OCI-LY1 (cell line): ENCODE measurements around the gene PRR14L.

Source experiments
- H2AFZ ChIP-seq: fragments of 200-600 bp; sonication (generic), shearing (Covaris generic); 2 replicates; pipeline ENCODE4 v1.6.0; 2014; ENCODE audit warnings: antibody characterized with exemption, mild to moderate bottlenecking, low read length
- H3F3A ChIP-seq: fragments of 200-600 bp; sonication (generic), shearing (Covaris generic); 2 replicates; pipeline ENCODE4 v1.6.0; 2014; ENCODE audit warnings: mild to moderate bottlenecking, antibody characterized with exemption, low read length, moderate library complexity; ENCODE audit not compliant: insufficient read depth
- H3K27ac ChIP-seq: fragments of 200-600 bp; sonication (generic); 2 replicates; pipeline ENCODE4 v1.5.1; 2014; ENCODE audit warnings: low read length, mixed run types, mild to moderate bottlenecking, low read depth; ENCODE audit not compliant: poor library complexity, severe bottlenecking
- H3K27me3 ChIP-seq: fragments of 200-600 bp; sonication (generic); 2 replicates; pipeline ENCODE4 v1.6.0; 2014; ENCODE audit warnings: antibody characterized with exemption, mild to moderate bottlenecking, low read length, moderate library complexity; ENCODE audit not compliant: insufficient read depth
- H3K36me3 ChIP-seq: fragments of 200-600 bp; sonication (generic); 2 replicates; pipeline ENCODE4 v1.6.1; 2014; ENCODE audit warnings: mild to moderate bottlenecking, antibody characterized with exemption, low read length, moderate library complexity, mixed read lengths; ENCODE audit not compliant: insufficient read depth
- H3K4me1 ChIP-seq: fragments of 200-600 bp; sonication (generic); 2 replicates; pipeline ENCODE4 v1.5.1; 2014; ENCODE audit warnings: mild to moderate bottlenecking, low read length, moderate library complexity; ENCODE audit not compliant: insufficient read depth, severe bottlenecking
- H3K4me2 ChIP-seq: fragments of 200-600 bp; sonication (generic), shearing (Covaris generic); 2 replicates; pipeline ENCODE4 v1.6.1; 2014; ENCODE audit warnings: low read length
- H3K4me3 ChIP-seq: fragments of 200-600 bp; sonication (generic); 2 replicates; pipeline ENCODE4 v1.5.1; 2014; ENCODE audit warnings: low read length, low read depth, mild to moderate bottlenecking, mixed read lengths; ENCODE audit not compliant: poor library complexity, severe bottlenecking
- H3K79me2 ChIP-seq: fragments of 200-600 bp; shearing (Covaris generic); 2 replicates; pipeline ENCODE4 v1.6.1; 2016; ENCODE audit warnings: mixed run types, low read length, mixed read lengths; ENCODE audit not compliant: insufficient read depth
- H3K9ac ChIP-seq: fragments of 200-600 bp; sonication (generic), shearing (Covaris generic); 2 replicates; pipeline ENCODE4 v1.6.1; 2014; ENCODE audit warnings: mild to moderate bottlenecking, low read length, mixed read lengths
- H3K9me2 ChIP-seq: fragments of 200-600 bp; sonication (generic), shearing (Covaris generic); 2 replicates; pipeline ENCODE4 v1.6.1; 2014; ENCODE audit warnings: low read depth, mild to moderate bottlenecking, low read length, mixed read lengths
- H3K9me3 ChIP-seq: fragments of 200-600 bp; shearing (Covaris generic); 2 replicates; pipeline ENCODE4 v1.6.1; 2014; ENCODE audit warnings: low read length, mixed read lengths
- H4K20me1 ChIP-seq: fragments of 200-600 bp; sonication (generic), shearing (Covaris generic); 2 replicates; pipeline ENCODE4 v1.6.0; 2016; ENCODE audit warnings: mild to moderate bottlenecking, low read length; ENCODE audit not compliant: insufficient read depth
- CTCF ChIP-seq: fragments of 200-600 bp; sonication (generic), shearing (Covaris generic); IDR thresholded peaks from 2 replicates; pipeline ENCODE4 v1.5.1; 2017; ENCODE audit warnings: mild to moderate bottlenecking, antibody characterized with exemption, low read length, moderate library complexity, mixed read lengths
- EZH2 ChIP-seq: fragments of 200-600 bp; sonication (generic), shearing (Covaris generic); IDR thresholded peaks from 2 replicates; pipeline ENCODE4 v1.8.0; 2017; ENCODE audit warnings: borderline replicate concordance, mixed run types, mild to moderate bottlenecking, antibody characterized with exemption, low read length, moderate library complexity, mixed read lengths

Gene PRR14L

DNA sequence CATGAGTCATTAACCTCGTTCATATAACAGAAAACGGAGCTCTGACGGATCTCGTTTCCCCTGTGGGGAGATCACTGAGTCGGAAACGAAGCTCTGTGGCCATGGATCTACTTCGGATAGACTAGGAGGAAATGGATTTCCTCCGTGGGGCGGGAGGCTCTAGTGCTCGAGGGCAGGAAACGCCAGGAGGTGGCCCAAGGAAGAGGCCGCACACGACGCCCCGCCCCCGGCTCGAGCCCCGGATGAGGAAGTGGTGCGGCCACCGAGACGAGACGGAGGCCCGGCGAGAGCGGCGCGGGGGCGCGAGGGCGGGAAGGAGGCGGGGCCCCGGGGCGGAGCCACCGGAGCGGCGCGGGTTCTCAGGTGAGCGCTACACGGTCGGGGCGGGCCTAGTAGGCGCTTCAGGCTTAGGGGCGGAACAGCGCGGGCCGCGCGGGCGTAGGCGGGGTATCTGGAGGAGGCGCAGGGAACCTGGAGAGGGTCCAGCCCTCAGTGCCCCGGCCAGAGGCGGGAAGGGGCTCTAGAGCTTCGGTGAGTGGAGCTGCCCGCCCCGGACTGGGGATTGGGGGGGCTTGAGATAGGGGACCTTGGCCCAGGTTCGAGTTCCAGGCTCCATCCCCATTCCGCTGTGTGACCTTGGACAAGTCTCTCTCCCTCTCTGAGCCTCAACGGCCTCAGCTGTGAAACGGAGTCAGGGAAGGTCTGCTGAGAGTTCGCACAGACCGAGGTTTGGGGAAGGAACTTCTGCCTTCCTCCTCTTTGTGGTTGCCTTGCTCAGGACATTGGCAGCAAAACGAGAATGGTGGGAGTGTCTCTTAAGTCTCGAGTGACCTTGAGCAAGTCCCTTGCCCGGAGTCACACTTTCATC lies 3.9 kb upstream of the PRR14L start, which contains the start of gene DEPDC5:
Gene DEPDC5, plus strand, starts transcription at position 386 of the 868 bp plus-strand sequence. CDS start 903 bp downstream, outside the sequence.
- Histone ChIP-seq H3K9ac (peak within 1 kb of the TSS; percentile 94), H2AFZ (no peak within 1 kb of the TSS), H3K27ac (peak within 1 kb of the TSS; percentile 94), H3K27me3 (no peaks in the 10 kb centered on the region), H3K9me2 (no peaks in the 10 kb centered on the region), H3K9me3 (no peaks in the 10 kb centered on the region), H3K4me2 (peak within 1 kb of the TSS; percentile 88), H3F3A (peaks cover 8% of the 10 kb centered on the region), H3K36me3 (peaks cover 21% of the 10 kb centered on the region), H4K20me1 (no peaks in the 10 kb centered on the region), H3K79me2 (peaks cover 25% of the 10 kb centered on the region), H3K4me1 (peaks cover 41% of the 10 kb centered on the region), H3K4me3 (peak within 1 kb of the TSS; percentile 91)
- no peak for TF ChIP-seq CTCF
- no peak for TF ChIP-seq EZH2

DNA sequence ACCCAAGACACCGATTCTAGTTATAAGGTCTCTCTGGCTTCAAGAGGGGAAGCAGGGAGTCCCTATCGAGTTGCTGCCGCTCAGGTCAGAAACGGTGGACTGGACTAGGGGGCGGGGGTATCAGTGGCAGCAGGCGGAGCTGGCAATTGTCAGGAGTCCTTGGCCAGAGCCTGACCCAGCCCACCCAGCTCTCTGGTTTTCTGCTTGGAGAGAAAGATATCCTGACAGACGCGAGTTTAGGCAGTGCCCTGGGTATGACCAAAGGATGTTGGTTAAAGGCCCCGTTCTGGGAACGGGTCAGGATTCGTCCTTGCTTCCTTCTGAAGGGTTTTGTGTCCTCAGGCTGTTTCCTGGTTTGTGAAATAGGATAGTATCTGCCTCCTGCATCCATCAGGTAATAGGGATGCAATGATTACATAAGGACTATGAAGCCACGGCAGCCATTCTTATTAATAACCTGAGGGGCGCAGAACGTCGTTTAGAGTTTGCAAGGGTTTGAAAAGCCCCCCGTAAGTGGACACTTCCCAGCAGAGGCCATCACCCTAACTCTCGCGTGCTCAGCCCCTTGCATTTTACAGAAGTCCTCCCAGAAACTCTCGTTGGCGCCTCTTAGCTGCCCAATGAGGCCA lies 3.2 kb upstream of the PRR14L start:
- TF ChIP-seq CTCF, result no peak
- TF ChIP-seq EZH2, result no peak
- H3F3A ChIP-seq, result peaks cover 8% of the 10 kb centered on the region
- no peak overlapping the region for H2AFZ ChIP-seq
- H3K4me3 ChIP-seq, result peak overlapping the region; percentile 91
- H3K9me3 ChIP-seq, result no peaks in the 10 kb centered on the region
- peak overlapping the region; percentile 94 for H3K27ac ChIP-seq
- H3K9me2 ChIP-seq, result no peaks in the 10 kb centered on the region
- peak overlapping the region; percentile 85 for H3K4me2 ChIP-seq
- H3K79me2 ChIP-seq, result peaks cover 32% of the 10 kb centered on the region
- H3K4me1 ChIP-seq, result peaks cover 49% of the 10 kb centered on the region
- H3K36me3 ChIP-seq, result peaks cover 17% of the 10 kb centered on the region; the same call in 1 of the 2 replicates
- H3K27me3 ChIP-seq, result no peaks in the 10 kb centered on the region
- peak overlapping the region; percentile 93 for H3K9ac ChIP-seq
- H4K20me1 ChIP-seq, result no peaks in the 10 kb centered on the region

GRCh38 chr22:31752096-31752847 lies 2.3 kb upstream of the PRR14L start:
- H3K4me2 ChIP-seq, result peak overlapping the region; percentile 85
- H2AFZ ChIP-seq, result no peak overlapping the region
- no peak for TF ChIP-seq EZH2
- TF ChIP-seq CTCF, result no peak
- H4K20me1 ChIP-seq, result no peaks in the 10 kb centered on the region
- no peaks in the 10 kb centered on the region for H3K27me3 ChIP-seq
- H3K9ac ChIP-seq, result peak overlapping the region; percentile 93
- peaks cover 21% of the 10 kb centered on the region; the same call in 1 of the 2 replicates for H3K36me3 ChIP-seq
- H3K27ac ChIP-seq, result peak overlapping the region; percentile 94
- H3K4me1 ChIP-seq, result peaks cover 57% of the 10 kb centered on the region
- peaks cover 40% of the 10 kb centered on the region for H3K79me2 ChIP-seq
- H3K9me3 ChIP-seq, result no peaks in the 10 kb centered on the region
- no peaks in the 10 kb centered on the region for H3K9me2 ChIP-seq
- no peak overlapping the region for H3K4me3 ChIP-seq
- H3F3A ChIP-seq, result peaks cover 8% of the 10 kb centered on the region
